Fibroblast of skin of scalp (primary cell): ENCODE results near the gene NDUFB3.
"Not testable (repeated sequence)": the region's sequence is repeated elsewhere in the genome, so short reads cannot be mapped to it uniquely, and the experiment has no call there.

Experiments used
- DNase-seq: peaks from one replicate; pipeline ENCODE4 v3.0.0-alpha.2; 2013

The NDUFB3 gene

DNA sequence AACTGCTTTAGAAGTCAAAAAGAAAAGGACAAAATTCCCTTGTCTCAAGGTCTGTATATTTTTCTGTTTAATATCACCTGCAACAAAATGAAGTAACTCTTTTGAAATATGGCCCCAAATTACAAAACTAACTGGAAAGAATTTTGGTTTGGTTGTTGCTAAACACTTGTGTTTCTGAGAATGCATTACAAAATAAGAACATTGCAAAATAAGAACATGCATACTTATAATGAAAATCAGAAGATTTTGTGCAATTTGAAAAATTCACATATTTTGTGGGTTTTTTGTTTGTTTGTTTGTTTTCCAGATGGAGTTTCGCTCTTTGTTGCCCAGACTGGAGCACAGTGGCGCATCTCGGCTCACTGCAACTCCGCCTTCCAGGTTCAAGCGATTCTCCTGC is 21.8 kb downstream of the NDUFB3 start:
- no peak for DNase-seq

DNA sequence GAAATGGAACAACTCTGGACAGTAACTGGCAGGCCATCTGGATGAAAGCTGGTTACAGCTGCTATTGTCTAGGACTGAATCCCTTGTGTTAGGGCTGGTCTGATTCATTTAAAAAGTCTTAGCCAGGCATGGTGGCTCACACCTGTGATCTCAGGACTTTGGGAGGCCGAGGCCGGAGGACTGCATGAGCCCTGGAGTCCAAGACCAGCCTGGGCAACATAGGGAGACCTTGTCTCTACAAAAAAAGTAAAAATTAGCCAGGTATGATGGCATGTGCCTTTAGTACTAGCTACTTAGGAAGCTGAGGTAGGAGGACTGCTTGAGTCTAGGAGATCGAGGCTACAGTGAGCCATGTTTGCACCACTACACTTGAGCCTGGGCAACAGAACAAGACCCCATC is 28.7 kb downstream of the NDUFB3 start:
- no peak for DNase-seq

DNA sequence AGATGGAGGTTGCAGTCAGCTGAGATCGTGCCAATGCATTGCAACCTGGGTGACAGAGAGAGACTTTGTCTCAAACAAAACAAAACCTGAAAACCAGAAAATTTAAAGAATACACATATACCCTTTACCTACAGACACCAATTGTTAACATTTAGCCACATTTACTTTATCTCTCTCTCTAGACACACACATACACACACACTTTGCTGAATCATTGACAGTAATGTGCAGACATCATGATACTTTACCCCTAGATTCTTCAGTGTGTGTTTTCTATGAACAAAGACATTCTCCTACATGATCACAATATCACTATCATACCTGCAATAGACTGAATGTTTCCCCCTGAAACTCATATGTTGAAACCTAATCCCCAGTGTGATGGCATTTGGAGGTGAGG is 34.0 kb downstream of the NDUFB3 start:
- no peak for DNase-seq

GRCh38 chr2:201107624-201108023 is 35.8 kb downstream of the NDUFB3 start:
- no peak for DNase-seq

GRCh38 chr2:201108341-201108740 is 36.5 kb downstream of the NDUFB3 start:
- no peak for DNase-seq

DNA sequence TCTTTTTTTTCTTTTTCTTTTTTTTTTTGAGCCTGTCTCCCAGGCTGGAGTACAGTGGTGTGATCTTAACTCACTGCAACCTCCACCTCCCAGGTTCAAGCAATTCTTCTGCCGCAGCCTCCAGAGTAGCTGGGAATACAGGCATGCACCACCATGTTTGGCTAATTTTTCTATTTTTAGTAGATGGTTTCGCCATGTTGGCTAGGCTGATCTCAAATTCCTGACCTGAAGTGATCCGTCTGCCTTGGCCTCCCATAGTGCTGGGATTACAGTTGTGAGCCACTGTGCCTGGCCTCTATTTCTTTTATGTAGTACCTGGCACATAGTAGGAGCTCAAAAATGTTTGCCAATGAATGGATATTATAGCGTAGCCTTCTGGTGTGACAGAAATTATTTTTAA is 37.4 kb downstream of the NDUFB3 start:
- no peak for DNase-seq

DNA sequence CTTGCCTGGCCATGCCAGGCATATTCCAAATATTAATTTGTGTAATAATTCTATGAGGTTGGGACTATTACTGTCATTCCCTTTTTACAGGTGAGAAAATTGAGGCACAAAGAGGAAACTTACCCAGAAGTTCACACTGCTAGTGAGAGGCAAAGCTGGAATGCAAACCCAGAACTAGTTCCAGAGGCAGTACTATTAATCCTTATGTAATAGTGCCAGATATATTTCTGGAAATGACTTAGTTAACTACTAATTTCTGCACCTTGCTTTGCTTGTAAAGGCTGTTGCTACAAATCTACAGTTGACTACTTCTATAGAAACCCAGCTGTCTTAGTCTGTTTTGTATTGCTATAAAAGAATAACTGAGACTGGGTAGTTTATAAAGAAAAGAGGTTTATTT is 38.8 kb downstream of the NDUFB3 start:
- no peak for DNase-seq

GRCh38 chr2:201111096-201111495 is 39.3 kb downstream of the NDUFB3 start:
- no peak for DNase-seq

DNA sequence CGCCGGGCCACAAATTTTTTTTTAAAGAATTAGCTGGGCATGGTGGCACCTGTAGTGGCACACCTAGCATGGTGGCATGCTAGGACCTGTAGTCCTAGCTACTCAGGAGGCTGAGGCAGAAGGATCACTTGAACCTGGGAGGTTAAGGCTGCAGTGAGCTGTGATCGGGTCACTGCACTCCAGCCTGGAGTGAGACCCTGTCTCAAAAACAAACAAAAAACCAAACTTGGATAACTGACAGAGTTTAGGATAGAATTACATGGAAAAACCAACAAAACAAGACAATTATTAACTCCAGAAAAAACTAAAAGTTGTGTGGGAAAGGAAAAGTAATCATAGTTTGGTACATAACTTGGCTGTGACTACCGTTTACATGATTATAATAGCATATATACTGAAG is 42.5 kb downstream of the NDUFB3 start:
- DNase-seq = no peak

DNA sequence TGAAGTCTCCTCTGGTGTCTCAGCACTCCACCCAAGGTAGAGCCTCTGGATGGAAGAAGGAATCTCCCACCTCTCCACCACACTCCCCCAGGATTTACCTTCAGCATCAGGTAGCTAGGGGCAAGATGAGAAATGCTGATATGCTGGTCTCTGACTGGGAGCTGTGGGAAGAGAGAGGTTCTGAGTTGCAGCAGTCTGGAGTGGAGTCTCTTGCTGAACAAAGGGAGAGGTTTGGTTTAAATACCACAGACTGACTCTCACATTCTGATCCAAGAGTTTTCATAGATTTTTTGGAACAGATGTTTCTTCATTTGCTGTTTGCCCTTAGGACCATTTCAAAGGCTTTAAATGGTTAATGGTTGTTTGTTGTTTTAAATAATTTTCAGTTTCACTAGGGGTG is 43.0 kb downstream of the NDUFB3 start:
- DNase-seq = no peak

DNA sequence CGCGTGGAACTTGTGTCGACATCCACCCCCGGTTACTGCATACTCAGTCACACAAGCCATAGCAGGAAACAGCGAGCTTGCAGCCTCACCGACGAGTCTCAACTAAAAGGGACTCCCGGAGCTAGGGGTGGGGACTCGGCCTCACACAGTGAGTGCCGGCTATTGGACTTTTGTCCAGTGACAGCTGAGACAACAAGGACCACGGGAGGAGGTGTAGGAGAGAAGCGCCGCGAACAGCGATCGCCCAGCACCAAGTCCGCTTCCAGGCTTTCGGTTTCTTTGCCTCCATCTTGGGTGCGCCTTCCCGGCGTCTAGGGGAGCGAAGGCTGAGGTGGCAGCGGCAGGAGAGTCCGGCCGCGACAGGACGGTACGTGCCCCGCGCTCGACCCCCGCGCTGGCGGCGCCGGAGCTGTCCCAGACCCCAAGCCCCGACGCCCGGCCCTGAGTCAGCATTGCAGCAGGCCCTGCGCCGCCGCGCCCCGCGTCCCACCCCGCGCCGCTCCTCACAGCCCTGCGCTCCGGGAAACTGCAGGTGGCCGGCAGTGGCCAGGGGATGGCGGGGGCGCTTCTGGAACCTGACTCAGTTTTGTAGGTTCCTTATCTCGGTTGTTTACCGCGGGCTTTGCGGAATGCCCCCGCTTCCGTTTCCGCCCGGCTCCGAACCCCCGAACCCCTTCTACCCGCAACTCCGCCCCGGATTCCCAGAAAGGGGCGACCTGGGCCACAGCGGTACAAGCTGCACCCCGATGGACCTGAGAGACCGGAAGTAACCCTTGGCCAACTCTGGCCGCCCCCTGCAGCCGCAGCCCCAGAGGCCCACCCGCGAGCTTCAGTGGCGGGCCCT is 44.5 kb downstream of the NDUFB3 start, which contains the start of gene CFLAR:
TSS of gene CFLAR (plus strand) at position 50 of the 844 bp plus-strand sequence. CDS start 13,702 bp downstream, outside the sequence.
- DNase-seq = peak; percentile 81

GRCh38 chr2:201116959-201117734 is 45.3 kb downstream of the NDUFB3 start:
- DNase-seq = peak; percentile 85

- DNase-seq = not testable (repeated sequence)
Observed at GRCh38 chr2:201117735-201118094, 45.9 kb downstream of the NDUFB3 start.

GRCh38 chr2:201118121-201118960 is 46.5 kb downstream of the NDUFB3 start:
- DNase-seq = peak; percentile 84

DNA sequence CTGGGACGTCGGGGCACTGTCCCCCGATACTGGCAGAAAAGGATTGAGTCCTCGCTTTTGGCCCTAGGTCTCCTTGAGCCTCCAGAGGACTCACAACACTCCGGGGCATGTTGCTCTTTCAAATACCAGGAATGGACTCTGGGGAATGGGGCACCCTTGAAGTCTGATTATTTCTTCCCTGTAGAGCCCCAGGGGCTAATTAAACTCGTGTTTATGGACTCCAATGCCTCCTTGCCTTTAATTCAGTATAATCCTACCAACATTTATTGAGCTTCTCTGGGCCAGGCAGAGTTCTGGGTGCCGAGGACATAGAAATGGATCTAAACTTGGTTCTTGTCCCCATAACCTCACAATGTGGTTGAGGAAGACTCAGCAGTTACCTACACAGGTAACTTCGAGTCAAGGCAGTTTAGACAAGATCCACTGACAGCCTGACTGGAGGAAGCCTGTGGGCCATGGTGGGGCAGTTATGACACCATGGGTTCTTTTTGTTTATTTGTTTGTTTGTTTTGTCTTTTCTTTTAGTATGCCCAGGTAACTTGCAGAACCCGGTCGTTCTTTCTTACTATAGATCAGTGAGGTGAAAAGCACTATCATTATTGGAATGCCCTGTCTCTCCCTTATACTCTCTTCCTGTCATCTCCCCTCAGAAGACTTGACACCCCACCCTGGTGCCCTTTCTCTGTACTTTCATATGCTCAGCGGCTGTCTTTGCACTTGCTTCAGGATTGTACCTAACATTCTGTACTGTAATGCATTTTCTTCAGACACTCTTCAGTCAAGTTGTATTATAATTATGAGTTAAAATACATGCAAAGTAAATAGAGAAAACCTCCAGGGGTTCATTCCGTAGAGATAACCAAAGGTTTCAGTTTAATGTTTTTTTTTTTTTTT is 47.4 kb downstream of the NDUFB3 start:
- DNase-seq = no peak

DNA sequence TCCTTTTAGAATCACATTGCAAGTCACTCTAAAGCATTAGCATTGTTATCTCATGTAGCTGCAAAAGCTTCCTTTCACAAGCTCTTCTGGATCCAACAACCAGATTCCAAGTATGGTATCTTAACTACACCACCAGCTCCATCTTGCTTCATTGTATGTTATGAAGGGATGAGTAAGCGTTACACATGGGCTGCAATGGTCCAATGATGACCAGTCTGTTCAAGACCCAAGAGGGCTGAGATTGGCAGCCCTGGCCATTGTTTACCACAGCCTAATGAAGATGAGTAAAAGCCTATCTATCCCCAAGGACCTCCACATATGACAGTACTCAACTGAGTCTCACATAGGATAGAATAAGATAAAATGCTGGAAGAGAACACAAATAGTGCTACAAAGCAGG is 50.5 kb downstream of the NDUFB3 start:
- DNase-seq = no peak

DNA sequence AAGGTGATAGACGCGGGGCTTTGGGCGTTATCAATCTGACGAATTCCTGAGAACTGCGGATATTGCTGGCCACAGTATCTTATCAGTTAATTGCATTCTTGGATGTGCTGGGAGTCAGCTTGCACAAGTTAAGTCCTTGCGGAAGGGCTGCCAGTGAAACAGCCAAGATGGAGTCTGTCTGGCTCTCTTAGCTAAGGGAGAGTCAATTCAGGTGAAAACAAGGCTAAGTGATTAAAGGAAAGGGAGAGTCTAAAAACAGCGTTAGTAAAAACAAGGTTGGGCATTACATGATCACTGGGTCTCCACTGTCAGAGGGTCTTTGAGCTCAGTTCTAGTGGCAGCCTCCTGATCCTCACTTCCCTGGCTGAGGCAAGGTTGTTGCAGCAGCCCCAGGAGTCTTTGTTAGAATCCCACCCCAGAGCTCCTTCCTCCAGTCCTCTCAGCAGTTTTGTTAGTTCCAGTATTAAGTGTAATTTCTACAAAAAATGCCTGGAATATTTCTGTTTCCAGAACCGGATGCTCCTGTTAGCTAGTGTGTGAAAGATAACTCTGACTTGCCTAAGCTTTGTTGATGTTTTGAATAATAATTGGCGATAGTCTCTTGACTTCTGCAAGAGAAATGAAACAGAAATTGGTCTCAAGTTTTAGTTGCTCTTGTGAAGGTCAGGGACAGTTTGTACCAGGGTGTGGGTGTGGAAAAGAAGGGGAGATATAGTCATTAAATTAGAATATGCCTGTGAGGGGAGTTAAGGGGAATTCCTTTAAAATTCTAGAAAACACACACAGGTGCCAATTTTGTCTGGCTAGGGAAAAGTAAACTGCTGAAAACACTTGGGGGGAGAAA is 54.7 kb downstream of the NDUFB3 start:
- DNase-seq = peak; percentile 63

GRCh38 chr2:201127152-201127511 is 55.3 kb downstream of the NDUFB3 start:
- DNase-seq = no peak

- peak; percentile 57 for DNase-seq
Observed at GRCh38 chr2:201127570-201127969, 55.8 kb downstream of the NDUFB3 start.

GRCh38 chr2:201128033-201128432 is 56.2 kb downstream of the NDUFB3 start:
- DNase-seq = no peak

DNA sequence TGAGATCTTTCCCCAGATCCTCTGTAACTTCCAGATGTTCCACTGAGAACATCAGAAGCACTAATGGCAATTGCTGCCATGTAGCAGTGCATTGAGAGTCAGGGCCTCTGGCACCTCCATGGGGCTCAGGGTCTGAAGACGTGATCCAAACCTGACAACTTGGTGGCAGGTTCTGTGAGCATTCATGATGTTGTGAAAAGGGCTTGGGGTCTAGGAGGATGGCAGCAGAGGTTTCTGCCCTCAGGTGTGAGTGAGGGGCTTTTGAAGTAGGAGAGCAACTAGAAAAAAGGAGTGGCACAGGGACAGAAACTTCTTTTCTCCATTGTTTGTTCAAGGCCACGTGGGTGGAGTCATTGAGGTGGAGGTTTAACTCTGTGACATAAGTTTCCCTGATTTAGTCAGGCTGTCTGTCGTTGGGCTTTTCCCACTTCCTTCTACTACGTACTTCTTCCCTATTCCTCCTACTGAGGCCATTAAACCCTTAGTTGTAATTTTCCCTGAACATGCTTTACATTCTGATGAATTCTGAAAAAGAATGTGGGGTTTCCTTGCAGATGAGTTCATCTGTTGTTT is 57.2 kb downstream of the NDUFB3 start:
- DNase-seq = peak; percentile 83
